ENCODE results near the gene MYO9B.

- TF ChIP-seq, protein P1, sequence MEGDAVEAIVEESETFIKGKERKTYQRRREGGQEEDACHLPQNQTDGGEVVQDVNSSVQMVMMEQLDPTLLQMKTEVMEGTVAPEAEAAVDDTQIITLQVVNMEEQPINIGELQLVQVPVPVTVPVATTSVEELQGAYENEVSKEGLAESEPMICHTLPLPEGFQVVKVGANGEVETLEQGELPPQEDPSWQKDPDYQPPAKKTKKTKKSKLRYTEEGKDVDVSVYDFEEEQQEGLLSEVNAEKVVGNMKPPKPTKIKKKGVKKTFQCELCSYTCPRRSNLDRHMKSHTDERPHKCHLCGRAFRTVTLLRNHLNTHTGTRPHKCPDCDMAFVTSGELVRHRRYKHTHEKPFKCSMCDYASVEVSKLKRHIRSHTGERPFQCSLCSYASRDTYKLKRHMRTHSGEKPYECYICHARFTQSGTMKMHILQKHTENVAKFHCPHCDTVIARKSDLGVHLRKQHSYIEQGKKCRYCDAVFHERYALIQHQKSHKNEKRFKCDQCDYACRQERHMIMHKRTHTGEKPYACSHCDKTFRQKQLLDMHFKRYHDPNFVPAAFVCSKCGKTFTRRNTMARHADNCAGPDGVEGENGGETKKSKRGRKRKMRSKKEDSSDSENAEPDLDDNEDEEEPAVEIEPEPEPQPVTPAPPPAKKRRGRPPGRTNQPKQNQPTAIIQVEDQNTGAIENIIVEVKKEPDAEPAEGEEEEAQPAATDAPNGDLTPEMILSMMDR (IDR thresholded peaks at IDR 0.05): no peak
- no peak for TF ChIP-seq POLR2A (IDR thresholded peaks at IDR 0.05)
Observed at GRCh38 chr19:17055636-17056035, 19.9 kb upstream of the MYO9B start.

All from heart left ventricle (tissue), 13 donors.